K562 (cell line): Measurements from ENCODE around the gene ANKLE1. TPM values are rescaled to one million over a fixed set of nuclear protein-coding genes. Genes with fewer than 3 reads are reported as not detected.

Source experiments
- POLR3G ChIP-seq: IDR thresholded peaks from 2 replicates; pipeline ENCODE4 v1.6.1; 2011; ENCODE audit not compliant: insufficient read length, insufficient replicate concordance; ENCODE audit errors: extremely low read depth
- RFX1 ChIP-seq: fragments of 450-650 bp; IDR thresholded peaks from 2 replicates; pipeline ENCODE4 v1.6.1; 2016; ENCODE audit warnings: mild to moderate bottlenecking, moderate library complexity
- ZNF311 ChIP-seq: fragments of 250-450 bp; sonication (Bioruptor Pico); IDR thresholded peaks from 2 replicates; pipeline ENCODE4 v1.4.0; 2020; ENCODE audit warnings: mild to moderate bottlenecking, moderate library complexity
- ZNF79 ChIP-seq: fragments of 250-450 bp; sonication (Bioruptor Pico); IDR thresholded peaks from 2 replicates; pipeline ENCODE4 v1.4.0; 2020; ENCODE audit warnings: low read depth, mild to moderate bottlenecking, moderate library complexity
- polyA plus RNA-seq, 8 experiments: library from polyadenylated mRNA; depleted of rRNA in 4 of 8; stranded (reverse) in 5 of 8; unstranded in 3 of 8; fragments of >200 nt; fragmentation: Nextera tagmentation in 2 of 8; fragmentation: Illumina TruSeq in 1 of 8; extraction: Ambion mirVana in 2 of 8; extraction: Trizol in 1 of 8; gene quantifications; 2 replicates each; pipeline versions ENCODE4 v1.2.1 to v1.2.3, GENCODE V29; 2011 to 2014; ENCODE audit warnings: inconsistent platforms in 1 of 8, missing spikeins in 1 of 8
- total RNA-seq, 7 experiments: library from RNA; depleted of rRNA in 6 of 7; stranded (reverse); fragments of >200 nt in 6 of 7; fragmentation: Illumina TruSeq in 2 of 7; extraction: Trizol in 2 of 7; gene quantifications; 2 replicates each; pipeline versions ENCODE4 v1.2.1 to v1.2.3, GENCODE V29; 2011 to 2021; ENCODE audit warnings: low replicate concordance in 1 of 7
- TF ChIP-seq, protein P1 (sequence below): fragments of 450-650 bp; IDR thresholded peaks from 2 replicates; pipeline ENCODE4 v1.6.1; 2018; ENCODE audit not compliant: partially characterized antibody

ANKLE1 gene
- total and polyA plus RNA-seq, 9 of the 15 experiments (the other 6 are each of a cell fraction or from before 2014, with no cell fraction given): 0.63 to 9.2 (median 2.9) TPM

- TF ChIP-seq, protein P1, sequence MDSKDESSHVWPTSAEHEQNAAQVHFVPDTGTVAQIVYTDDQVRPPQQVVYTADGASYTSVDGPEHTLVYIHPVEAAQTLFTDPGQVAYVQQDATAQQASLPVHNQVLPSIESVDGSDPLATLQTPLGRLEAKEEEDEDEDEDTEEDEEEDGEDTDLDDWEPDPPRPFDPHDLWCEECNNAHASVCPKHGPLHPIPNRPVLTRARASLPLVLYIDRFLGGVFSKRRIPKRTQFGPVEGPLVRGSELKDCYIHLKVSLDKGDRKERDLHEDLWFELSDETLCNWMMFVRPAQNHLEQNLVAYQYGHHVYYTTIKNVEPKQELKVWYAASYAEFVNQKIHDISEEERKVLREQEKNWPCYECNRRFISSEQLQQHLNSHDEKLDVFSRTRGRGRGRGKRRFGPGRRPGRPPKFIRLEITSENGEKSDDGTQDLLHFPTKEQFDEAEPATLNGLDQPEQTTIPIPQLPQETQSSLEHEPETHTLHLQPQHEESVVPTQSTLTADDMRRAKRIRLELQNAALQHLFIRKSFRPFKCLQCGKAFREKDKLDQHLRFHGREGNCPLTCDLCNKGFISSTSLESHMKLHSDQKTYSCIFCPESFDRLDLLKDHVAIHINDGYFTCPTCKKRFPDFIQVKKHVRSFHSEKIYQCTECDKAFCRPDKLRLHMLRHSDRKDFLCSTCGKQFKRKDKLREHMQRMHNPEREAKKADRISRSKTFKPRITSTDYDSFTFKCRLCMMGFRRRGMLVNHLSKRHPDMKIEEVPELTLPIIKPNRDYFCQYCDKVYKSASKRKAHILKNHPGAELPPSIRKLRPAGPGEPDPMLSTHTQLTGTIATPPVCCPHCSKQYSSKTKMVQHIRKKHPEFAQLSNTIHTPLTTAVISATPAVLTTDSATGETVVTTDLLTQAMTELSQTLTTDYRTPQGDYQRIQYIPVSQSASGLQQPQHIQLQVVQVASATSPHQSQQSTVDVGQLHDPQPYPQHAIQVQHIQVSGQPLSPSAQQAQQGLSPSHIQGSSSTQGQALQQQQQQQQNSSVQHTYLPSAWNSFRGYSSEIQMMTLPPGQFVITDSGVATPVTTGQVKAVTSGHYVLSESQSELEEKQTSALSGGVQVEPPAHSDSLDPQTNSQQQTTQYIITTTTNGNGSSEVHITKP: peak; percentile 78
- peak; percentile 84 for TF ChIP-seq RFX1
- TF ChIP-seq ZNF311: no peak
- no peak for TF ChIP-seq POLR3G
- TF ChIP-seq ZNF79 (CRISPR knock-in tag): no peak
These were observed 20.9 kb downstream of the ANKLE1 start (continued) for GRCh38 chr19:17302391-17303166.
